HL-60/S4 treated with retinoic acid at 250 ng/mL for 4 days and 3 days (cell line): ENCODE measurements around the gene IRX5.

Experiments
- in situ Hi-C: fragments of 300-500 bp; cut with MboI; formaldehyde crosslinking; loops from 2 replicates; pipeline ENCODE4 v1.7.0; 2022; ENCODE audit warnings: low sequenced_read_pairs

The IRX5 gene

GRCh38 chr16:54930005-54930868, at the start of gene IRX5:
Gene IRX5 (plus strand): TSS chr16:54930865. CDS start chr16:54931199, 334 bp downstream.
- in situ Hi-C loops: loop anchor here (25.0 kb wide), 1 partner anchor 1168 kb away; no protein-coding TSS in a partner anchor

GRCh38 chr16:54882556-54882955, 48.1 kb upstream of the IRX5 start:
- in situ Hi-C loops: no loop called here

- in situ Hi-C loops: no loop called here
Observed at GRCh38 chr16:54883358-54883757, 47.3 kb upstream of the IRX5 start.

GRCh38 chr16:54886078-54886477, 44.6 kb upstream of the IRX5 start:
- in situ Hi-C loops: no loop called here

- in situ Hi-C loops: no loop called here
Observed at GRCh38 chr16:54890381-54890780, 40.3 kb upstream of the IRX5 start.

GRCh38 chr16:54891346-54891745, 39.3 kb upstream of the IRX5 start:
- in situ Hi-C loops: no loop called here

GRCh38 chr16:54892981-54893380, 37.7 kb upstream of the IRX5 start:
- in situ Hi-C loops: no loop called here

GRCh38 chr16:54897930-54898329, 32.7 kb upstream of the IRX5 start:
- in situ Hi-C loops: no loop called here

- in situ Hi-C loops: no loop called here
Observed at GRCh38 chr16:54901606-54902005, 29.1 kb upstream of the IRX5 start.

- in situ Hi-C loops: no loop called here
Observed at GRCh38 chr16:54903047-54903446, 27.6 kb upstream of the IRX5 start.

- in situ Hi-C loops: no loop called here
Observed at GRCh38 chr16:54911079-54911478, 19.6 kb upstream of the IRX5 start.

- in situ Hi-C loops: no loop called here
Observed at GRCh38 chr16:54912720-54913119, 17.9 kb upstream of the IRX5 start.

GRCh38 chr16:54921206-54921824, 9.3 kb upstream of the IRX5 start:
- in situ Hi-C loops: no loop called here

GRCh38 chr16:54923055-54923473, 7.6 kb upstream of the IRX5 start:
- in situ Hi-C loops: no loop called here

GRCh38 chr16:54923988-54924387, 6.7 kb upstream of the IRX5 start:
- in situ Hi-C loops: no loop called here

GRCh38 chr16:54926166-54926838, 4.4 kb upstream of the IRX5 start:
- in situ Hi-C loops: loop anchor here (25.0 kb wide), 1 partner anchor 1164 kb away; no protein-coding TSS in a partner anchor

- in situ Hi-C loops: loop anchor here (25.0 kb wide), 1 partner anchor 1165 kb away; no protein-coding TSS in a partner anchor
Observed at GRCh38 chr16:54927125-54928015, 3.3 kb upstream of the IRX5 start.

GRCh38 chr16:54928016-54928356, 2.7 kb upstream of the IRX5 start:
- in situ Hi-C loops: loop anchor here (25.0 kb wide), 1 partner anchor 1166 kb away; no protein-coding TSS in a partner anchor

- in situ Hi-C loops: loop anchor here (25.0 kb wide), 1 partner anchor 1166 kb away; no protein-coding TSS in a partner anchor
Observed at GRCh38 chr16:54928411-54929089, 2.1 kb upstream of the IRX5 start.
